GM23248 (cell line): ENCODE data around the gene PDE4DIP.
"Not testable (repeated sequence)": the region's sequence is repeated elsewhere in the genome, so short reads cannot be mapped to it uniquely, and the experiment has no call there.

ENCODE experiments used
- EZH2 ChIP-seq: fragments of 200-600 bp; sonication (generic); IDR thresholded peaks from 2 replicates; pipeline ENCODE4 v1.6.1; 2018; ENCODE audit warnings: antibody characterized with exemption, mild to moderate bottlenecking; ENCODE audit not compliant: insufficient read depth, poor library complexity, severe bottlenecking
- EZH2phosphoT487 ChIP-seq: fragments of 200-600 bp; sonication (generic); IDR thresholded peaks from 2 replicates; pipeline ENCODE4 v1.6.1; 2018; ENCODE audit warnings: antibody characterized with exemption, moderate library complexity, mild to moderate bottlenecking, low read depth; ENCODE audit not compliant: insufficient read depth

GRCh38 chr1:148942906-148943305 lies 98.7 kb downstream of the PDE4DIP start:
- TF ChIP-seq EZH2, EZH2phosphoT487: not testable (repeated sequence)
